Measurements from ENCODE around the gene VPS33A.

GRCh38 chr12:122185079-122185478 is 81.2 kb downstream of the VPS33A start:
- TF ChIP-seq, protein P1, sequence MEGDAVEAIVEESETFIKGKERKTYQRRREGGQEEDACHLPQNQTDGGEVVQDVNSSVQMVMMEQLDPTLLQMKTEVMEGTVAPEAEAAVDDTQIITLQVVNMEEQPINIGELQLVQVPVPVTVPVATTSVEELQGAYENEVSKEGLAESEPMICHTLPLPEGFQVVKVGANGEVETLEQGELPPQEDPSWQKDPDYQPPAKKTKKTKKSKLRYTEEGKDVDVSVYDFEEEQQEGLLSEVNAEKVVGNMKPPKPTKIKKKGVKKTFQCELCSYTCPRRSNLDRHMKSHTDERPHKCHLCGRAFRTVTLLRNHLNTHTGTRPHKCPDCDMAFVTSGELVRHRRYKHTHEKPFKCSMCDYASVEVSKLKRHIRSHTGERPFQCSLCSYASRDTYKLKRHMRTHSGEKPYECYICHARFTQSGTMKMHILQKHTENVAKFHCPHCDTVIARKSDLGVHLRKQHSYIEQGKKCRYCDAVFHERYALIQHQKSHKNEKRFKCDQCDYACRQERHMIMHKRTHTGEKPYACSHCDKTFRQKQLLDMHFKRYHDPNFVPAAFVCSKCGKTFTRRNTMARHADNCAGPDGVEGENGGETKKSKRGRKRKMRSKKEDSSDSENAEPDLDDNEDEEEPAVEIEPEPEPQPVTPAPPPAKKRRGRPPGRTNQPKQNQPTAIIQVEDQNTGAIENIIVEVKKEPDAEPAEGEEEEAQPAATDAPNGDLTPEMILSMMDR (IDR thresholded peaks at IDR 0.05 in 4 of 5, conservative IDR thresholded peaks at IDR 0.05 in 1 of 5), result no peak
- no peak for TF ChIP-seq POLR2A (IDR thresholded peaks at IDR 0.05)
